ENCODE results near the gene FUT3.
"Not testable (repeated sequence)": the region's sequence is repeated elsewhere in the genome, so short reads cannot be mapped to it uniquely, and the experiment has no call there.

FUT3 gene

DNA sequence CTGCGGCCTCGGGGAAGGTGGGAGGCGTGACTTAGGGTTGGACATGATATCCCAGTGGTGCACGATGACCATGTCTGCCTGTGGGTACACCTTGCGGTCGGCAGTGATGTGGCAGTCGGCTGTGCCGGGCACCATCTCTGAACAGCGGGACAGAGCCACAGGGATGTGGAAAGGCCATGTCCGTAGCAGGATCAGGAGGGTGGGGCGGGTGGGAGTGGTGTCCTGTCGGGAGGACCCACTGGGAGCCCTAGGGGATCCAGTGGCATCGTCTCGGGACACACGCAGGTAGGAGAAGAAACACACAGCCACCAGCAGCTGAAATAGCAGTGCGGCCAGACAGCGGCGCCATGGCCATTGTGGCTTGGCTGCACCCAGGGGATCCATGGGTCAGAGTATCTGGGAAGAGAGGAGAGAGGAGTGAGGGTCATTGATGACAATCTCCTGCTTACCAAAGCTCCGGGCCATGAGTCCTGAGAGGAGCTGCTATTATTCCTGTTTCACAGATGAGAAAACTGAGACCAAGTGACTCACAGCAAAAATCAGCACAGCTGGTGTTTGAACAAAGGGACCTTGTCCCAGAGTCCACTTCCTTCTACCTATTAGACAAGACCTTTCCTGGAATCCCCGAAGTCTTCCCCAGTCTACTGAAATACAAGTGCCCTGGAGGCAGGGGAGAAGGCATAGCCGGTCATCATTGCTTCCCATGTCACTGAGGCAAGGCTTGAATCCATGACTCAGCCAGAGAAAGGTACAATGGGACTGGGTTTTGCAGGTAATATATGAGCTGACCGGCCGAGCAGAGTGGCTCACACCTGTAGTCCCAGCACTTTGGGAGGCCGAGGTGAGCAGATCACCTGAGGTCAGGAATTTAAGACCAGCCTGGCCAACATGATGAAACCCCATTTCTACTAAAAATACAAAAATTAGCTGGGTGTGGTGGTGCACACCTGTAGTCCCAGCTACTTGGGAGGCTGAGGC is 6.5 kb downstream of the FUT3 start:
- no peak for DNase-seq

DNA sequence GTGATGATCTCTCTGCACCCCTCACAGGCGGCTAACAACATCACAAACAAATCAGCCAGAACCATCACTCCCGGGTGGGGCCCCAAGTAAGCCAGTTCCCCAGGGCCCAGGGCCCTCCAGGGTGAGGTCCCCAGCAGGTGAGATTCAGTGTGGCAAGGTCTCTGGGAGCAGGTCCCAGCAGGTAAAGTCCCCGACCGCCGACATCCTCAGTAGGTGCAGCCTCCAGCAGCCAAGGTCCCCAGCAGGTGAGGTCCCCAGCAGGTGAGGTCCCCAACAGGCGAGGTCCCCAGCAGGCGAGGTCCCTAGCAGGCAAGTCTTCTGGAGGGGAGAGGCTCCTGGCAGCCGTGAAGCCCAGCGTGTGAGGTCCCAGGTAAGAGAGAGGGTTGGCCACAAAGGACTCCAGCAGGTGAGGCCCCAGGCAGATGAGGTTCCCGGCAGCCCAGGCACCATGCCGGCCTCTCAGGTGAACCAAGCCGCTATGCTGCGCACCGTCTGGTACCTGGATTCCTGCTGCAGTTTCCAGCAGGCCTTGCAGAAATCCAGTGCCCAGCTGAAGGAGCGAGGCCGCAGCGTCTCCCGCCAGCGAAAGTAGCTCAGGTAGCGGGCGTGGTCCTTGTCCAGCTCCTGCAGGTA is 7.8 kb downstream of the FUT3 start:
- DNase-seq: no peak

DNA sequence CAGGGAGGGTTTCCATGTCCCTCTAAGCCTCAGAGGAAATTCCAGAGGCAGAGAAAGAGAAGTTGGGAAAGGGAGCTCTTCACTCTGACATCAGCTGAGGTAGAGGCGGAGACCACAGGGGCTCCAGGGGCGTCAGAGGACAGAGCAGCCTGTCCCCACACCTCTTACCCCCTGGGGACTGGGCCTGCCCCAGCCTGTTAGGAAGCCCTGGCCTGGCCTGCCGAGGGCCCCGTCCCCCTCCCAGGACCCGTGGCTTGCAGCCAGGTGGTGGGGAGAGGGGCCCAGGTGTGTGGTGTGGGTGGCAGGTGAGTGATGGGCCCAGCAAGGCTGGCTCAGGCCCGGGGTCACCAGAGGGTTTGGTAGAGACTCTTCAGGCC is 9.5 kb downstream of the FUT3 start:
- DNase-seq: not testable (repeated sequence)

DNA sequence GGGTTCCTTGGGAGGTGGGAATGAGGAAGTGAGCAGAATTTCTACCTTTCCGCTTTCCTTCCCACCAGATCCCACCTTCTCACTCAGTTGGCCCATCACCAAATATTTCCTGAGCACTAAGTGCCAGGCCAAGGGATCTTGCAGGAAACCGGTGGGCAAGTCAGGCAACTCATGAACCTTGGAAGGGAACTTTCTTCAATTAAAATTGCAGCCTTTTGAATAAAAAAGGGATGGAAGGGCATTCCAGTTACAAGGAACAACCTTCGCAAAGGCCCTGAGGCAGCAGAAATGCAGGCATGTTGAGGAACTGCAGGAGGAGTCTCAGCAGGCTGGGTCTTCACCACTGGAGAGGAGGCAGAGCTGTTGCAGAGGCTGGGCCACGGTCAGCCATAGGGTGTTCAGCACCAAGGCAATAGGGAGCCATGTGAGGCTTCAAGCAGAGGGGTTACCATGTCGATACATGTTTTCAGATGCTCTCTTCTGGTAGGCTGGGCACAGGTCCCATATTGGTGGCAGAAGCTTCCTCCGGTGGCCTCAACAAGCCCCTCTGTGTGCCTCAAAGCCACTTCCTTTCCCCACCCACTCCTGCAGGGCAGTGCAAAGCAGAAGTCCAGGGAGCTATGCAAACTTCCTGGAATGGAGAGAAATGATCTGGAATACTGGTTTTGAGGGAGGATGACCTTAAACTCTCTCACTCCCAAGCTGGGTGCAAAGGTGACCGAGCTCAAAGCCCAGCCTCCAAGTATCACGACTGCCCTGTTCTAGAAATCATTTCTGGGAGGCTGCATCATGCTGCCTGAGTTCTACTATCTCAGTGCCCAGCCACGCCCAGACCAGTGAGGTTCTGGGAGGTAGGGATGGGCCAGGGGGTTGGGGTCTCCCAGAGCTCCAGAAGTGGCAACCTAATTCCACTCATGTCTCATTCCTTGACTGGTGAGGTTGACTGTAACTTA is 11.9 kb downstream of the FUT3 start, which contains the start of gene FUT6:
Gene FUT6, minus strand, starts transcription at position 638 of the 953 bp plus-strand sequence. CDS start 7,135 bp downstream, outside the sequence.
- no peak for DNase-seq

DNA sequence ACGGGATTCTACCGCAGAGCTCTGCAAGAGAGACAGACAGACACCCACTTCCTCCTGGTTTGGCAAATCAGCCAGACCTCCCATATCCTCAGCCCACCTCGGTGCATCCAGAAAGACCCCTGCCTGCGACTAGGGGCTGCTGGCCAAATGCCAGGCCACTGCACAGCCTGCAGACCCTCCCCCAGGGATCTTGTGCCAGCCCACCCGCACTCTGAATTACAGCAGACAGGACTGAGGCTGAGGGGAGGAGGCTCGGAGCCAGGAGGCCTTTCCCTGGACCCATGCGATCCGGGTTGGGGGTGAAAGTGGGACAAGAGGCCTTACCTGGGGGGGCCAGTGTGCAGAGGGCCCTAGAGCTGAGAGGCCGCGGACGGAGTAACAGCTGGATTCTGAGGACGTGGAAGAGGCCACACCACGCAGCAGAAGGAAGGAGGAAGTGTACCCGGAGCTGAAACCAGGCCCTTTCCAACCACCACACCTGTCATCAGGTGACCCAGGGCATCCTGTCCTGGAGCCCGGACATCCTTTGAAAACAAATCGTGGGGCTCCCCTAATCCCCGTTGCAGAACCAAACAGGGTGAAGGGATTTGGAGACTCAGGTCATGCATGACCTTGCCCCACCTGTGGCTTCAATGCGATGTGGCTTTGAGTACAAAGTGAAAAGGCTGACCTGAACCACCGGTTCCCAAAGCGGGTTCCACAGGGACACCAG is 12.7 kb downstream of the FUT3 start:
- no peak for DNase-seq

DNA sequence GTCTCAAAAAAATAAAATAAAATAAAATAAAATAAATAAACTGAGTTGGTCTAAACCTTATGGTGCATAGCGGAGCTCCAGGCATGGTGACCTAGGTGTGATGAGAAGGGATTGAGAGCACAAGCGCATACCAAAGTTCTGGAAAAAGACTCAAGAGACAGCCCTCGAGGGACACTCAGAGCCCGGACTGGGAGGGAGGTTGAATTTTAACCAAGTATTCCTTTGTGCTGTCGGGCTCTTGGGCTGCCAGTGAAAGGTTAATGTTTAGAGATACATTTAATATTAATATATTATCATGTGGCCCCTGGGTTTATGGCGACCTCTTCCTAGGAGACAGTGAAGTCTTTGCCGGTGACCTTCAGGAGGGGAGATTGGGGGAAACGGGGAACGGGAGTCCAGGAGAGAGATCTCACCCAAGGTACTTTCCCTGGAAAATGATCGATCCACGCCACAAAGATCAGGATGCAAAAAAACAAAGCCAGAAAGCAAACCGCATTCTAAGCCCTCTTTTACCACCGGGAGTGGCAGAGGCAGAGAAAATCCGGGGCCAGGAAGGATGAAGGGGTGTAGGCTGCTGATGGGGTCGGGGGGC is 13.4 kb downstream of the FUT3 start:
- DNase-seq: no peak

DNA sequence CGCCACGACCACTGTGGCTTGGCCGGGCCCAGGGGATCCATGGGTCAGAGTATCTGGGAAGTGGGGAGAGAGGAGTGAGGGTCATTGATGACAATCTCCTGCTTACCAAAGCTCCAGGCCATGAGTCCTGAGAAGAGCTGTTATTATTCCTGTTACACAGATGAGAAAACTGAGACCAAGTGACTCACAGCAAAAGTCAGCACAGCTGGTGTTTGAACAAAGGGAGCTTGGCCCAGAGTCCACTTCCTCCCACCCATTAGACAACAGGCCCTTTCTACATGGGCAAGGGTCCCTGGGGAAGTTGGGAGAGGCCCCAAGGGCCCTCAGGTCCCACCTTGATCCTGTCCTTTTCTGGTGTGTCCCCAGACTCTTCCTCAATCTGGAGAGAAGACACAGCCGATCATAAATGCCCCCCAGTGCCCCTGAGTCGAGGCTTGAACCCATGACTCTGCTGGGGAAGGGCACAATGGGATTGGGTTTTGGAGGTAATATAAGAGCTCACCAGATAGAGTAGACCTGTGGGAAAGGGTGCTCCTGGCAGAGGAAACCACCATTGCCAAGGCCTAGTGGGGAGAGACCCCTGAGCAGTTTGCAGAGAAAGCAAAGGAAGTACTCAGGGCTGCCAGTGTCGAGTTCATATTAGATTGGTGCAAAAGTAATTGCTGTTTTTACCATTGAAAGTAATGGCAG is 18.6 kb downstream of the FUT3 start:
- no peak for DNase-seq

DNA sequence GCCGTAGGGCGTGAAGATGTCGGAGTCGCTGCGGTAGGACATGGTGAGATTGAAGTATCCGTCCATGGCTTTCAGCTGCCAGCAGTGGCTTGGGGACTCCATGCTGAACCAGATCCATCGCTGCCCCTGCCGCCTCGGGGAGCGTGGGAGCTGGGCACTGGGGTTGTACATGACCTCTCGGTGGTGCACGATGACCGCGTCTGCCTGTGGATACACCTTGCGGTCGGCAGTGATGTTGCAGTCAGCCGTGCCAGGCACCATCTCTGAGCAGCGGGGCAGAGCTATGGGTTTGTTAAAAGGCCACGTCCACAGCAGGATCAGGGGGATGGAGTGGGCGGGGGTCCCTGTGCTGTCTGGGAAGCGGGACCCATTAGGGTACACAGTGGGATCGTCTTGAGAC is 19.2 kb downstream of the FUT3 start:
- DNase-seq: no peak

DNA sequence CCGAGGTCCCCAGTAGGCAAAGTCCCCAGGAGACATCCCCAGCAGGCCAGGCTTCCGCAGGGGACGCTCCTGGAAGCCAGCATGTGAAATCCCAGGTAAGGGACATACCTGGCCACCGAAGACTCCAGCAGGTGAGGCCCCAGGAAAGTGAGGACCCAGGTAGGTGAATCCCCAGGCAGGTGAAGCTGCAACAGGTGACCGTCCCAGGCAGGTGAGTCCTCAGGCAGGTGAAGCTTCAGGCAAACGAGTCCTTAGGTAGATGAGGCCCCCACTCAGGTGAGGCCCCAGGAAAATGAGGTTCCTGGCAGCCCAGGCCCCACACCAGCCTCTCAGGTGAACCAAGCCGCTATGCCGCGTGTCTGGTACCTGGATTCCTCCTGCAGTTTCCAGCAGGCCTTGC is 20.1 kb downstream of the FUT3 start:
- no peak for DNase-seq

DNA sequence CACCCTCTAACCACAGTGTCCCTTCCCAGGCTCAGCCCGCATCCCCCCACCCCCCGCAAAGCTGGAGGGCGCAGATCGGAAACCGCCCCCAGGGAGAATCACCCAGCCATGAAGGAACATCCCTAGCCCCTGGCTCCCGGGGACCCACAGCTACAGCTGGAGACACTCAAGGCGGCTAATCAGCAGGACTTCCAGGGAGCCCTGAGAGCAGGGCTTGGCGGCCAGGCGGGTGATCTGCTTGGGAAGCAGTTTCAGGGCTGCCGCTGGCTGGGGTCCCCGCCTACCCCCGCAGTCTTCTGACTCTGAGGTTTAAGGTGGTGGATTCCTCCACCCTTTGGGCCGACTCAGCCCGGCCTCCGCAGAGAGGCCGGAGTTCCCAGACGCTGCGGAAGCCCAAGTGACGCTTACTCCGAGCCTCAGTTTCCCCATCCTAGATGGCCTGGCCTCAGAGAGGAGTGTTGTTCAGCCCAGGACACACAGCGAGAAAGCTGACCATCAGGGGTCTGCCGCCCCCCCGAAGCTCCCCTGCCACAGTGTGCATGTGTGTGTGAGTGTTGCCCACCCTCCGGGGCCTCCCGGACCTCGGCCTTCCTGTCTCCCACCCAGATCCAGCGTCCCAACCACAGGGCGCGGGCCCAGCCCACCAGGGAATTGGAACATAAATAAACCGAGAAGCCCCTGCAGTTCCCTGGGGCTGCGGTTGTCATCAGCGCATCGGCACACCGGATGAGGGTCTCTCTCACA is 21.5 kb downstream of the FUT3 start:
- no peak for DNase-seq

DNA sequence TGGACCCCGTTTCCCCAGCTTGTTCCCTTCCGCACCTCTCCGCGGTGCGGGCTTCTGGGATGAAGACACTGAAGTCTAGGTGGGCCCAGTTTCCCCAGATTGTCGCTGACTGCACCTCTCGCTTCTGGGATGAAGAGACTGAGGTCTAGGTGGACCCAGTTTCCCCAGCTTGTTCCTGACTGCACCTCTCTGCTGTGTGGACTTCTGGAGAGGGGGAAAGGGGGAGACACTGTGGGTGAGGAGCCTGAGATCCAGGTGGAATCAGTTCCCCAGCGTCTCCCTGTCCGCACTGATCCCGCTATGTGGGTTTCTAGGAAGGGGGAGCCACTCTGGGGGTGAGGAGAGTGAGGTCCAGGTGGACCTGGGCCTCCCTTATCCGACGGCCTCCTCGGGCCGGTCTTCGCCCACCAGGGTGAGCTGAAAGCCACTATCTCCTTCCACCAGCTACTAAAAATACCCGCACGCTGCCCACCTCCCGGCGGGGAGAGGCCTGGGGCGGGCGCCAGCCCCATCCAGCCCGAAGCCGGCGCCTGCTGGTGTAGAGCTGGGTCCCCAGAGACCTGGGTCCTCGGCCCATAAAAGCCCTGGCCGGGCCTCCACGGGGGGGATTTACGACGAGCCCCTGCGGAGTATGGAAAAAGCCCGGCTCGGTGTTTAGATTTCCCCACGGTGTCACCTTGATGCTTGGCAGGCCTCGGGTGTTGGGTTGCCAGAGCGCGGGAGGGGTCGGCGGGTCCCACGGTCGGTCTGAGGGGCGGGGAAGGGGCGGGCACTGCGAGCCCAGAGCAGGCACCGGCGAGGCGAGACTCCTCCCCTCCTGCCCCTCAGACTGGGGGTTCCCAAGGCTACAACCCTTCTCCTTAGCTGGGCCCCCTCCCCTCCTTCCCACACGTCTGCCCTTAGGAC is 22.3 kb downstream of the FUT3 start:
- DNase-seq: peak; percentile 9

DNA sequence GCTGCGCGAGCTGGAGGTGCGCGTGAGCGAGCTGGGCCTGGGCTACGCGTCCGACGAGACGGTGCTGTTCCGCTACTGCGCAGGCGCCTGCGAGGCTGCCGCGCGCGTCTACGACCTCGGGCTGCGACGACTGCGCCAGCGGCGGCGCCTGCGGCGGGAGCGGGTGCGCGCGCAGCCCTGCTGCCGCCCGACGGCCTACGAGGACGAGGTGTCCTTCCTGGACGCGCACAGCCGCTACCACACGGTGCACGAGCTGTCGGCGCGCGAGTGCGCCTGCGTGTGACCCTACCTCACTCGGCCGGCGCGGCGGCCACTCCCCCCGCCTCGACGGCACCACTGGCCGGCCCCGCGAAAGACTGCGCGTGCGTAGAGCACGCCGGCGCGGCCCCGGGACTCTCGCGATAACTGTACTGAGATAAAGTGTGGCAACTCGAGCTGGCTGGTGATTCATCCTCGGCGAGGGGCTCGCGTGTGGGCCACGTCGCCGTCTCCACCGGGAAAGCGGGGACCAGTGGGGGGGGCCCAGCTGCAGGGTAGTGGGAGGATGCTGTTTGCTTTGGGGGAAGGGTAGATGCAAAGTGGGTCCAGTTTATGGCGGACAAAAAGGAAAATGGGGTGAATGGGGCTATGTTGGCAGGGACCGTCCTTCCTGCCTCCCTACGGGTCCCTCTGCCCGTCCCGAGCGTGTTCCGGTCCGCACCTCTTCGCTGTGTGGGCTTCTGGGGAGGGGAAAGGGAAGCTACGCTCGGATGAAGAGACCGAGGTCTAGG is 23.2 kb downstream of the FUT3 start:
- DNase-seq: no peak

DNA sequence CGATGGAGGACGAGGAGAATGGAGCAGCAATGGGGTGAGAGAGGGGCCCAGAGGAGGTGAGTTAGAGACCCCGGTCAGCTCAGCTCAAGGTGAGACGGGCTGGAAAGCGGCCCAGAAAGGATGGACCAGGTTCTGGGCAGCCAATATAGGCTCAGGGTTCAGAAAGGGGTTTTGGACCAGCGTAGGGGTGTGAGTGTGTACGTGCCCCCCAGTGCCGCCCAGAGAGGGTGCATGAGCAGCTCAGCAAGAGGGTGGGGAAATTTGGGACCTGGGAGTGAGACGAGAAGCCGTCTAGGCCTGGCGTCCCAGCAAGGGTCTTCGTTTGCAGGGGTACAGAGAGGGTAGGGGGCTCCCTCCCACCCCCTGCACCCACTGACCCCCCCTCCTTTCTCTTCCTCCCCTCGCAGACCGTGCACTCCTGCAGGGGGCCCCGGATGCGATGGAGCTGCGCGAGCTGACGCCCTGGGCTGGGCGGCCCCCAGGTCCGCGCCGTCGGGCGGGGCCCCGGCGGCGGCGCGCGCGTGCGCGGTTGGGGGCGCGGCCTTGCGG is 23.8 kb downstream of the FUT3 start:
- DNase-seq: no peak

DNA sequence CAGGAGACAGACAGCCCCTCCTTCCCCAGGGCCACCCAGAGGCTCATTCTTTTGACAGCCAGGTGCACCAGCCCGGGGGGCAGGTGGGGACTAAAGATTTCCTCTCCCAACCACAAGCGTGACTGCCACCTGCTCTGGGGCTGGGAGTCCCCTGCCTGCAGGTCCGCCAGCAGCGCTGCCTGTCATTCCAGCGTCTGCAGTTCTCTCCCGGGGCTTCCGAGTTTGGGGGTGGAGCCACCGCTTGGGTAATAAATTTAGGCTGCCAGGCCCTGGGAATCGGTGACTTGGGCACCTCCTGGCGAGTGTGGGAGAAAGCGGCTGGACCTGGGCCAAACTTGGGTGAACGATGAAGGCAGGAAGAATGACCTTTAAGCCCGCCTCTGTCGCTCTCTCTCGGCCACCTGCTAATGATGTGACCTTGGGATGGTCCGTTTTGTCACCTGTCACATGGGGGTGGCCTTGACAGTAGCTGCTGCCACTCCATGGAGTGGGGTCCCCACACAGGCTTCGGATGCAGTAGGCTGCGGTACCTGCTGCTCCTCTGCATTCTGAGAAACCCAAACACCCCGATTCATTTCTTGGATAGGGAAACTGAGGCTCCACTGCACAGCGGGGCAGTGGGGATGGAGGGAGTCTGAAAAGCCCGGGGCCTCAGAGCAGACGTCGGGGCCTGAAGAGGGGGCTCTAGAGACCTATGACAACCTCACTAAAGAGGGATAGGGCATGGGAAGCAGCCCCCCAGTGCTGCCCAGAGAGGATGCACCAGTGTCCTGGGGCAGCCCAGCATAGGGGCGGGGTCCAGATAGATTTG is 24.5 kb downstream of the FUT3 start:
- DNase-seq: peak; percentile 38

DNA sequence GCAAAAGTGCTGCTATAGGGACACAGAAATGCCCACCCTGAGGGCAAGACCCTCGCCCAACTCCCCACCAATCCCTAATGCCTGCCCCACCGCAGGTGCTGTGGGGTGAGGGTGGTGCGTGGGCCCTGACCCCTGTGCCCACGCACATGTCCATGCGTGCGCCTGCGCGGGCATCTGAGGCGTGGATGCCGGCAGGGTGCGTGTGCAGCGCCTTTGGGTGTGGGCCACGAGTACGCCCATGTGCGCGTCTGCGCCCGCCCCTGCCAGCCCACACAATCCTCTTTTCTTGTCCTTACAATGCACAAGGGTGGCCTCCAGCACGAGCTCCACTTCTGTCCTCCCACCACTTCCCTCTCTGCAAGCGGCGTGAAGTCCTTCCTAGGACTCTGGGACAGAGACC is 26.1 kb downstream of the FUT3 start:
- no peak for DNase-seq

DNA sequence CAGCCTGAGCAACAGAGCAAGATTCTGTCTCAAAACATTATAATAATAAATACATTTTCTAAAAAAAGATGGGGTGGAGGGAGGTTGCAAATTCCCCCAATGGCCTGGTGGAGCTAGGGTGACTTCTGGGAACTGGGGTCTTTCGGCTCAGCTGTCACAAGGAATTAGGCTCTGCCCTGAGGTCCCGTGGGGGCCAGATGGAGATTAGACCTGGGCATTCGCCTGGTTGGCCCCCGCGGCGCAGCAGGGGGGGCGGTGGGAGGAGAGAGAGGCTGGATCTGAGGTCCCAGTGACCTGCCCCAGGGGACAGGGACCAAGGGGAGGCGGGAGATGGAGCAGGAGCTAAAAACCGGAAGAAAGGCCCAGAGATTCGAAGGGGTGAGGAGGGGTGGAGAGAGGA is 26.5 kb downstream of the FUT3 start:
- DNase-seq: no peak

DNA sequence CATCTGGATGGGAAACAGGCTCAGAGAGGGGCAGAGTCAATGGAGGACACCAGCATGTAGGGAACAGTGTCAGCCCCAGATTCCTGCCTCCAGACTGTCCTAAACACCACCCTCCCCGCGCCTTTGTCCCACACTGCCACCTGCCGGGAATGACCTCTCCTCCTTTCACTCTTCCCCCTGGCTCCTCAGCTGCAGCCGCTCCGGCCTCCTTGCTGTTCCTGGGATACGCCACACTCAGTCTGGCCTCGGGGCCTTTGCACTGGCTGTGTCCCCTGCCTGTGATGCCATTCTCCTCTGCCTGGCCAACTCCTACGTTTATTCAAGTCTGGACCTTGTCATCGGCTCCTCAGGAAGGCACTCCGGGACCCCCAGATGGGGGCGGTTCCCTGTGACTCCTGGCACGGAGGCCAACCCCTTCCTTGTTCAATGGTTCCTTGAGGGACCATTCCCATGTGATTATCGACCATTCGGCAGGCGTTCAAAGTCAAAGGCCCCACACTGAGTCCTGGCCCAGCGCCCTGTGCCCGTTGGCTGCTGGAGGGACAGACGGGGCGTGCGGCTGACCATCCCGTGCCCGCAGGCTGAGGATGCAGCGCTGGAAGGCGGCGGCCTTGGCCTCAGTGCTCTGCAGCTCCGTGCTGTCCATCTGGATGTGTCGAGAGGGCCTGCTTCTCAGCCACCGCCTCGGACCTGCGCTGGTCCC is 27.5 kb downstream of the FUT3 start:
- DNase-seq: no peak
